ENCODE data around the gene PARP14.
"Not testable (repeated sequence)": the region's sequence is repeated elsewhere in the genome, so short reads cannot be mapped to it uniquely, and the experiment has no call there.

Gene PARP14

GRCh38 chr3:122719273-122719921 is 38.8 kb downstream of the PARP14 start:
- DNase-seq (ENCODE audit: low read depth): no peak

DNA sequence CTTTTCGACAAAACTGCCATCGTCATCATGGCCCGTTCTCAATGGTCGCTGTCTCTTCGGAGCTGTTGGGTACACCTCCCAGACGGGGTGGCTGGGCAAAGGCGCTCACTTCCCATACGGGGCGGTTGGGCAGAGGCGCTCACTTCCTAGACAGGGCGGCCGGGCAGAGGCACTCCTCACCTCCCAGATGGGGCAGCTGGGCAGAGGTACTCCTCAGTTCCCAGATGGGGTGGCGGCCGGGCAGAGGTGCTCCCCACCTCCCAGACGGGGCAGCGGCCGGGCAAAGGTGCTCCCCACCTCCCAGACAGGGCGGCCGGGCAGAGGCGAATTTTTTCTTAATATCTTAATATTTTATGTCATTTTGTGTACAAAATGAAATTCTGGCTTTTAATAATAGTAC is 44.5 kb downstream of the PARP14 start:
- no peak for DNase-seq (ENCODE audit: low read depth)

DNA sequence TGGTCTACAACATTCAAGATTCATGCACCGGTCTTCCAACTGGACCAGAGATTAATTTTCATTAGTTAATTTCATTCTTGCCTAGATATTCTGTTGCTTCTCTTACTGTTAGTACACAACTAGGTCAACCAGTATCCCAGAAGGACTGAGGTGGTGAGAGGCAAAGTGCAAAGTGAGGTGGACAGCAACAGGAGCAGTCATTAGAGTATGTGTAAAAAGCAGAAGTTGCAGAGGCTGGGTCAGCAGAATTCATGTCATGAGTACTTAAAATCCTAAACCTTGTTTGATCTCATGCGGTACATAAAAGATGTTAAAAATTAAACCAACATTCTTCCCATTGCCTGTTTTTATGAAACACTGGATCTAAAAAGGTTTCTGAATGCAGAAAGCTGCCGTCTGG is 46.7 kb downstream of the PARP14 start:
- DNase-seq (ENCODE audit: low read depth): no peak

DNA sequence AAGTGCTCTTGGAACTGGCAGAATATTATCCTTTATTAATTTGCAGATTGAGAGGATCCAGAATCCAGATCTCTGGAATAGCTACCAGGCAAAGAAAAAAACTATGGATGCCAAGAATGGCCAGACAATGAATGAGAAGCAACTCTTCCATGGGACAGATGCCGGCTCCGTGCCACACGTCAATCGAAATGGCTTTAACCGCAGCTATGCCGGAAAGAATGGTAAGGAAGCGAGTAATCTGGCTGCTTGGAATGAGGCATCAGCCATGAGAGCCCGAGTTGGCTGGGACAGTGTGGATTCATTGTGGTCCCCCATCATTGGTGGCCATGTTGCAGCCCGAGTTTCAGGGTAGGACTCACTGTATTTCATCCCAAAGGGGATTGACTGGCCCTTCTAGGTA is 47.1 kb downstream of the PARP14 start:
- DNase-seq (ENCODE audit: low read depth): no peak

DNA sequence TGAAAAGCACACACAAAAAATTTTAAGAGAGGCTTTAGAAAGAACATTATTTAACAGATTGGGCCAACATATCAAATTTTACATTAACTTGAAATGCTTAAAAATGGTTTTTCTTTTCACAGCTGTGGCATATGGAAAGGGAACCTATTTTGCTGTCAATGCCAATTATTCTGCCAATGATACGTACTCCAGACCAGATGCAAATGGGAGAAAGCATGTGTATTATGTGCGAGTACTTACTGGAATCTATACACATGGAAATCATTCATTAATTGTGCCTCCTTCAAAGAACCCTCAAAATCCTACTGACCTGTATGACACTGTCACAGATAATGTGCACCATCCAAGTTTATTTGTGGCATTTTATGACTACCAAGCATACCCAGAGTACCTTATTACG is 47.5 kb downstream of the PARP14 start:
- DNase-seq (ENCODE audit: low read depth): no peak

DNA sequence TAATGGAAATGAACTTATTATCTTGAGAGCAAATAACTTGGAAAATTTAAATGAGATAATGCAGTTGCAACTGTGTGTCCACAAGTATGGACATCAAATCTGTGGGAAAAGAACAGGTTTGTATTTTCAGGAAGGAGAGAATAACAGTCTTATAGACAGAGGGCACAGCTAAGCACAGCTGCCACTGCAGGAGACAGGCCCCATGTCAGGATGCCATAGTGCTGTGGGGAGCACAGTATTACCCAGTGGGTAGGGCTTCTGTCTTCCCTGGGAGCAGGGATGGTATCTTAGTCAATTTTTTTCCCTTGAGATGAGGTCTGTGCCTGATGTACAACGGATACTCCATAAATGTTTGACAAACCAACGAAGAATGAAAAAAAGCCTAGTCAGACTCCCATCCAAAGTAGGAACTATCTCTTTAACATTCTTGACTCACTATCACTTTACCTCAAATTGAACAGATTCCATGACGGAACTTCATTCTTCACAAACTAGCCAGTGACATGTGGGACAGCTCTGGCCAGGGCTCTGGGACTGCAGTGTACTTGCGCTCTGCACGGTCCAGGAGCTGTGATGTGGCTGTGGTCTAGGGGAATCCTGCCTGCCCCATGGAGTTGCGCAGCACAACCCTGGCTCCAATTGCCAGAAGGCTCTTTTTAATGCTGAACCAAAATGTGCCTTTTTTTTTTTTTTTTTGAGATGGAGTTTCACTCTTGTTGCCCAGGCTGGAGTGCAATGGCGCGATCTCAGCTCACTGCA is 48.3 kb downstream of the PARP14 start:
- DNase-seq (ENCODE audit: low read depth): peak; percentile 7

GRCh38 chr3:122730240-122730639 is 49.6 kb downstream of the PARP14 start:
- DNase-seq (ENCODE audit: low read depth): no peak

DNA sequence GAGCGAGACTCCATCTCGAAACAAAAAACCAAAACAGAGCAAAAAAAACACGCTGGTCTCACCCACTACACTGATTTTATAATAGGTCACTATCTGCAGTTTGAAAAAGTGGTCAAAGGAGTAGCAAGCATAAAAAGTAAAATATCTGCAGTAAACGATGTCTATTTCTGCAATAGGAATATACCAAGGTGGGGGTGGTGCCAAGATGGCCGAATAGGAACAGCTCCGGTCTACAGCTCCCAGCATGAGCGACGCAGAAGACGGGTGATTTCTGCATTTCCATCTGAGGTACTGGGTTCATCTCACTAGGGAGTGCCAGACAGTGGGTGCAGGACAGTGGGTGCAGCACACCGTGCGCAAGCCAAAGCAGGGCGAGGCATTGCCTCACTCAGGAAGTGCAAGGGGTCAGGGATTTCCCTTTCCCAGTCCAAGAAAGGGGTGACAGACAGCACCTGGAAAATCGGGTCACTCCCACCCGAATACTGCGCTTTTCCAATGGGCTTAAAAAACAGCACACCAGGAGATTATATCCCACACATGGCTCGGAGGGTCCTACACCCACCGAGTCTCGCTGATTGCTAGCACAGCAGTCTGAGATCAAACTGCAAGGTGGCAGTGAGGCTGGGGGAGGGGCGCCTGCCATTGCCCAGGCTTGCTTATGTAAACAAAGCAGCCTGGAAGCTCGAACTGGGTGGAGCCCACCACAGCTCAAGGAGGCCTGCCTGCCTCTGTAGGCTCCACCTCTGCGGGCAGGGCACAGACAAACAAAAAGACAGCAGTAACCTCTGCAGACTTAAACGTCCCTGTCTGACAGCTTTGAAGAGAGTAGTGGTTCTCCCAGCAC is 52.3 kb downstream of the PARP14 start:
- not testable (repeated sequence) for DNase-seq (ENCODE audit: low read depth)

DNA sequence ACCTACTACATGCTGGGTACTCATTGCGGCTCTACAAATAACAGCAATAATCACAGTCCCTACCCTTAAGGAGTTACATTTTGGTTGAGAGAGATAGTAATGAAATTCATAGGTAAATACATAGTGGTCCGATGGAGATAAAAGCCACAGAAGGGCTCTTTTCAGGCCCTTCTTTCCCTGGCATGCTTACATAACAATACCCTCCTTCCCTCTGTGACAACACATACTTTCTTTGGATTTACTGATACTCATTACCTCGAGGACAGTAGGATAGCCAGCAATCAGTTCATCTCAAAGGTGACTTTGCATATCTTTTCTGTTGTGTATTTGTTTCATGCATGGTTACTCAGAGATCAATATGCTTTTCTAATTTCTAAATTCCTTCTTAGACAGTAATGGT is 58.5 kb downstream of the PARP14 start:
- DNase-seq (ENCODE audit: low read depth): no peak

- DNase-seq (ENCODE audit: low read depth): no peak
These were observed 61.6 kb downstream of the PARP14 start for GRCh38 chr3:122742234-122742633.

GRCh38 chr3:122743581-122744120 is 63.0 kb downstream of the PARP14 start:
- DNase-seq (ENCODE audit: low read depth): no peak

DNA sequence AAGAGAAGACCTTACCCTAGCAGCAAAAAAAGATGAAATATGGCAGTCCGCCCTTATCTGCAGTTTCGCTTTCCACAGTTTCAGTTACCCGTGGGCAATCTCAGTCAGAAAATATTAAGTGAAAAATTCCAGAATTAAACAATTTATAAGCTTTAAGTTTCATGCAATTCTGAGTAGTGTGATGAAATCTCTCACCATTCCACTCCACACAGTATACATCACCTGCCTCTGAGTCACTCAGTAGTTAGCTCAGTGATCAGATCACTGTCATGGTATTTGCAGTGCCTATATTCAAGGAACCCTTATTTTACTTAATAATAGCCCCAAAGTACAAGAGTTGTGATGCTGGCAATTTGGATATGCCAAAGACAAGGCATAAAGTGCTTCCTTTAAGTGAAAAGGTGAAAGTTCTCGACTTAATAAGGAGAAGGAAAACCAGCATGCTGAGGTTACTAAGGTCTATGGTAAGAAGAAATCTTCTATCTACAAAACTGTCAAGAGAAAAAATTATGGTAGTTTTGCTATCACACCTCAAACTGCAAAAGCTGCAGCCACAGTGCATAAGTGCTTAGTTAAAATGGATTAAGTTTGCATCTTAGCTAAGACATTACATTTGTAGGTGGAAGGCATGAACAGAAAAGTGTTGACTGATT is 64.9 kb downstream of the PARP14 start:
- peak; percentile 50 for DNase-seq (ENCODE audit: low read depth)

GRCh38 chr3:122747295-122747694 is 66.7 kb downstream of the PARP14 start:
- not testable (repeated sequence) for DNase-seq (ENCODE audit: low read depth)

GRCh38 chr3:122748347-122748746 is 67.7 kb downstream of the PARP14 start:
- no peak for DNase-seq (ENCODE audit: low read depth)

GRCh38 chr3:122754929-122755328 is 74.3 kb downstream of the PARP14 start:
- DNase-seq (ENCODE audit: low read depth): peak; percentile 54

GRCh38 chr3:122755491-122755890 is 74.9 kb downstream of the PARP14 start:
- DNase-seq (ENCODE audit: low read depth): no peak

DNA sequence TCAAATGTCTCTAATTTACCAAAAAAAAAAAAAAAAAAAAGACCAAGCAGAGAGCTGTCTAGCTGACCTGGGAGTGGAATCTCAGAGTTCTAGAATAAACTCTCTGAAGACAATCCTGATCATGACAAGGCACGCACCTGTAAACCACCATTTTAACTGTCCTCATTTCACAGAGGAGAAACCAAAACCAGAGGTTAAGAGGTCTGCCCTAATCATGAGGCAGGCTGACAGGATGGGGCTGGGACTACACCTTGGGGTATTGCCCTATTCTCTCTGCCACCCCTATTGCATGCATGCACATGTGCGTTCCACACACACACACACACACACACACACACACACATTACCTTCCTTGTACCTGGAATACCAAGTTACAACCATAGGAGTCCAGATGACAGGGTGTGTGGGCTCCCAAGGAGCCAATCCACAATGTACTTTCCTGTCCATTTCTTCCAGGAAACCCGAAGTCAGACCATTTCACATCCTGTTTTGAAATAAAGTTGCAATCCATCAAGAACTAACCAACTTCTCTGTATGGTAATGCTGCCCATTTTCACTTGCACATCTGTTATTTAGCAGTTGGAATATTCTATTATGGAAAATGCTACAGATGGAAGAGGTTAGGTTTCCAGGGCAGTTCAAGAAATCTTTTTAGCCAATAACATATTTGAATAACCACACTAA is 78.4 kb downstream of the PARP14 start:
- no peak for DNase-seq (ENCODE audit: low read depth)

GRCh38 chr3:122760453-122761271 is 80.0 kb downstream of the PARP14 start:
- peak; percentile 40 for DNase-seq (ENCODE audit: low read depth)

GRCh38 chr3:122766430-122766829 is 85.8 kb downstream of the PARP14 start:
- no peak for DNase-seq (ENCODE audit: low read depth)

DNA sequence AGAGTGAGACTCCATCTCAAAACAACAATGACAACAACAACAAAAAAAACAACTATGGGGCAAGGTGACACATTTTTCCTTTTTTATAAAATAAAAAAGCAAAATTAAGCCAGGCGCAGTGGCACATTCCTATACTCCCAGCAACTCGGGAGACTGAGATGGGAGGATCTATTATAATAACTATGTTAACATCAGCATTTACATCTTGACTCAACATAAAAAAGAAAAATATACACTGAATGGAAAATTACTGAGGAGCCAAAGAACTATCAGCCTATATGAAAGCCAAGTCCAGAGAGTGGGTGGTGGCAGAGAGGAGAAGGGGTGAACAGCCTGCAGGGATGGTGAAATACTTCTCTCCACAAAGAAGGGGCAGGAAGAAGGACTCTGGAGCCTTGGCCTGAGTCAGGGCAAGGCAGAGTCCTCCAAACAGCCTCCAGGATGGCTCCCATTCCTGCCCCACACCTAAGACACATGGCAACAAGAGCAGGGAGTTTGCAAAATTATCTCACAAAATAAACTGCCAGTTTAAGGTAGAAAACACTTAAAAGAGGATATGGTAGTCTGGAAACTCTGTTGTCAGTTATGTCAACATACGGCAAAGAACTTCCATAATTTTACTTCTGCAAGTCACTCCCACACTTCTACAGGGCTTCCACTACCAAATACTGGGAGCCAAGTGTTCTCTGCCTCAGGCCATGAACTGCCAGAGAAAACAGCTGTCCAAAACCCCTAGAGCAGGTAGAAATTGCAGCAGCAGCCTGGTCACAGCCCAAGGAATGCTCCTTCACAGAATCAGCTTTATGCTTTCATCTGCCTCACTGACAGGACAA is 87.1 kb downstream of the PARP14 start:
- DNase-seq (ENCODE audit: low read depth): no peak

All from EH (cell line).